Dermis microvascular lymphatic vessel endothelial cell (primary cell): ENCODE measurements around the gene RGL1. TPM values are rescaled to one million over a fixed set of nuclear protein-coding genes. Genes with fewer than 3 reads are reported as not detected.

Experiments used
- DNase-seq, 2 donors: peaks; one replicate each; pipeline versions ENCODE4 v3.0.0 to v3.0.0-alpha.2; 2010; ENCODE audit warnings: low read depth in 2 of 2
- total RNA-seq: library from RNA; depleted of rRNA; stranded (reverse); fragments of >200 nt; gene quantifications from 2 replicates; pipeline ENCODE4 v1.2.1, GENCODE V29; 2014

Gene RGL1
- total RNA-seq, 1 donor from 2014 or later, result 20.7 TPM

GRCh38 chr1:183887826-183888819 is 83.2 kb downstream of the RGL1 start:
- DNase-seq, result peak; percentile 62 to 88

DNA sequence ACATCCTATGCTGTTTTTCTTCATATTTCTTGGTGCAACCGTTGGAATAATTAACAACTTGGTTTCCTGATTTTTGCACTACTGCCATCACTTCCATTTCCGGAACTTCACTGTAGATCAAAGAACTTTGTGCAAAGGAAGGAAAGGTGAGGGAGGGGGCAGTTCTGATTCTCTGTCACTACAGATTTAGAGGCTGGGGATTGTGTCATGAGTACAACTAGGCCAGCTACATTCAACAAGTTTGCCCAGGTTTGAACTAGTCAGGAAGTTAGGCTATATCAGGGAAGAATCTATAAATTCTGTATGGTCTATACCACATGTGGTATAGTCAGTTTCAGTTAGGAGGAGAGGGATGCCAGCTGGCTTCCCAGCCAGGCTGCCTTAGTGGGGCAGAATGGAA is 84.2 kb downstream of the RGL1 start:
- peak in 1 of 2 donors; percentile 52 for DNase-seq

DNA sequence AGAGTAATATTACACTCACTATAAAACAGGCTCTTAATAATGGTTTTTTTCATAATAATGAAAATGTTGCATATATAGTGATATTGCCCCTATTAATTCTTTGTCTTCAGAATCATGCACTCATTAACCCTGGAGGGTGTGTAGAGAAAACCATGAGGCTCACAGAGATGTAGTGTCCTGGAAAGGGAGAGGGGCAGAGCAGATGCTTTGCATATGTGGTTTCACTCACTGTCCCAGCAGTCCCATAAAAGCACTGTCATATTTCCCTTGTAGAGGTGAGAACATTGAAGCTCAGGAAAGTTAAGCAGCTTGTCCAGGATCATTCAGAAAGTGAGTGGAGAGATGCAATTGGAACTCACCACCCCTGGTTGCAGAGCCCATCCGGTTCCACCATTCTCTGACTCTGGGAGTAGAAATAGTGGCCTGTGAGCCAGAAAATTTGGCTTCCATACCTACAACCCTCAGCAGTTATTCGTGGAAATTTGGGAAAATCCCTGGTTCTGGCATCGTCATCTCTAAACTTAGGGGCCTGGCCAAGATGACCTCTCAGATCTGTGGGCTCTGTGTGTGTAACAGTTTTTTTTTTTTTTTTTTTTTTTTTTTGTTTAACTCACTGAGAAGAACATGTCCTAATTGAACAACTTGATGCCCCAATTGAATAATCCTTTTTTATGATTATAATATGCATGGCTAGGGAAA is 86.4 kb downstream of the RGL1 start:
- DNase-seq, result no peak

- DNase-seq, result no peak
Measured at GRCh38 chr1:183892351-183892793, 87.5 kb downstream of the RGL1 start.

DNA sequence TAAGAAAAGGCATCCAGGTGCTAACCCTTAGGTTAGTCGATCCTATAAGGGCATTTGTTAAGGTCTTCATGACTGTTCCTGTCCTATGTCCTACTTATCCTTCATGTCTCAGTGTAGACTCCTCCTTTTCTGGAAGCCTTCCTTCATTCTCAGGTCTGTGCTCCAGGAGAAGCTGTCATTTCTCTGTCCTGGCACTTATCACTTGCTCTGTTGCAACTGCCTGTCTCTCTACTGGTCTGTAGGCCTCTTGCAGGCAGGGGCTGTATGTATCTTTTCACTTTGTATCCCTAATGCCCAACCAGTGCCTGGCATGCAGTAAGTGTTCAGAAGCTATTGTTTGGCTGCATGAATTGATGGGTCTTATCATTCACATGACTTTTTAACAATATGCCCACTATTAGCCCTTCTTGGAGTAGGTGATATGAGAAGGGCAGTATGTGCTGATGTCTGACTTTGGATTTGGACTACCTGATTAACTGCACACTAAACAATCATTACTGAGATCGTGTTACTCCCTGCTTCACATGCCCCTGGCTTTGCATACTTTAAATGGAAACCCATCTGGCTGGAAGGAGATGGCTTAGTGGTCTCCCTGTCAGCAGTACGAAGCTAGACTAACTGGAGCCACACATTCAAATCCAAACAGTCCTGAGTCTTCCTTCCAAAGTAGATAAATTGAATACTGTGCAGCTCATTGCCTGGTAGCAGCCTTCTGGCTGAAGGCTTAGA is 88.8 kb downstream of the RGL1 start:
- DNase-seq, result no peak

DNA sequence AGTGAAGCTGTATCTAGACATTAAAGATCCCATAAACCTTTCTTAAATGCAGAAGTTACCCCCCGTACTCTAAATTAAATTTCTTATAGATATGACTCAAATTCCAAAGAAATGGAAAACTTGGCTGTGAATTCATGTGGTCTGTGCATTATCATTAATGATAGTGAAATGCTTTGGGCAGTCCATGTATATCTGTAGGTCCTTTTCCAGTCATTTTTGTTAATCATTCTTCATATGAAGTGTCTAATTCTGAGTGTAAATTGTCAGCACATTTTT is 89.3 kb downstream of the RGL1 start:
- DNase-seq, result no peak

GRCh38 chr1:183896466-183897048 is 91.6 kb downstream of the RGL1 start:
- no peak for DNase-seq

GRCh38 chr1:183898001-183898396 is 93.1 kb downstream of the RGL1 start:
- no peak for DNase-seq

DNA sequence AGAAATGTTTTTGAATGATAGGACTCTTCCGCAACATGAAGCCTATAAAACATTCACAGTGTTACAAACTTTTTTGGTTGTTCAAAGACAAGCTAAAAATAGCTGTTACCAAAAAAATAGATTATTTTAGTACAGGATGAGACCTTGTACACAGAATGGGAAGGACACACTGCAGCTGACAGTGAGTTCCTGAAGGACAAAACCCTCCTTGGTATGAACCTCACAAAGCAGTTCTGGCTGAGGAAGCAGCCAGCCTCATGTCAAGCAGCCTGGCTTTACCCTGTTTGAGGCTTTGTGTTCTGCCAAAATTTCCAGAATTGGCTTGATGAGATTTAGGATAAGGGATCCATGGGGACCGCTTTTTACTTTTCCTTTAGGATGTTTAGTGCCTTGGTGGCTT is 93.7 kb downstream of the RGL1 start:
- no peak for DNase-seq

DNA sequence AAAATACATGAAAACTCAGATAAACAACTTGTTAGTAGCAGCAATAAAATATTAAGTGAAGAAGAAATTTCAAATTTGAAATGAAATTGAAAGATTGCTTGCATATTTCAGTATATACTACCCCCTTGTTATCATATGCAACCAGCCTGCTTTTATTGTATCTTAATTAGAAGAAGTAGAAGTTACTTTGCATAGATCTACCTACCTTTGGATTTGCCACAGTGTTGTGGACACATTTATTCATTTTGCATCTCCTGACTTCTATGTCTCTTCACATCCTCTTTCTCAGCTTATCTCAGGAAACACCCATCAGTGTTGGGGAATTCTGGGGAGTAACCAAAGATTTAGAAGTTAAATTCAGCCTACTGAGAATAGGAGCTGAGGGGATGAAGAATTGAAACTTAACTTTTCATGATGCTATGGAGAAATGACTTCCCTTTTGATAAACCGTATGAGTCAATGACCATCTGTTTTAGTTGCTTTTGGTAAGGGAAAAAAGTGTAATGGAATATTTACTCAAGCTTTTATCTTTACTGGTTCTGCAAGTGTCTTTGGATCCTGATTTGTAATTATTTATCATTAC is 96.9 kb downstream of the RGL1 start:
- DNase-seq, result peak in 1 of 2 donors; percentile 51

DNA sequence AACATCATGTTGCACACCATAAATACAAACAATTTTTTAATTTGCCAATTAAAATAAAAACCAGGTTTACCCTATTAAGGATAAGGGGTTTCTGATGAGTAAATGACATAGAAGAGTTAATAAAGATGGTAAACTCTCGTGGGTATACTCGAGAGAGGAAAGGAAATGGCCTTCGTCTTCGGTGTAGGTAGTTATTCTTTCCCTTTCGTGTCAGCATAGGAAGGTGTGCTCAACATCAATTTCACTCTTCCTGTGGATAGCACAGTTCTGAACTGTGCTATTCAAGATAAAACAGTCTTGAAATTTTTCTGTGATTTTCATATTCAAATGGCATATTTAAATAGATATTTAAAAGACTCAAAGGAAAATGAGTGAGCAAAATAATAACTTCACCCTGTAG is 98.2 kb downstream of the RGL1 start:
- DNase-seq, result no peak

DNA sequence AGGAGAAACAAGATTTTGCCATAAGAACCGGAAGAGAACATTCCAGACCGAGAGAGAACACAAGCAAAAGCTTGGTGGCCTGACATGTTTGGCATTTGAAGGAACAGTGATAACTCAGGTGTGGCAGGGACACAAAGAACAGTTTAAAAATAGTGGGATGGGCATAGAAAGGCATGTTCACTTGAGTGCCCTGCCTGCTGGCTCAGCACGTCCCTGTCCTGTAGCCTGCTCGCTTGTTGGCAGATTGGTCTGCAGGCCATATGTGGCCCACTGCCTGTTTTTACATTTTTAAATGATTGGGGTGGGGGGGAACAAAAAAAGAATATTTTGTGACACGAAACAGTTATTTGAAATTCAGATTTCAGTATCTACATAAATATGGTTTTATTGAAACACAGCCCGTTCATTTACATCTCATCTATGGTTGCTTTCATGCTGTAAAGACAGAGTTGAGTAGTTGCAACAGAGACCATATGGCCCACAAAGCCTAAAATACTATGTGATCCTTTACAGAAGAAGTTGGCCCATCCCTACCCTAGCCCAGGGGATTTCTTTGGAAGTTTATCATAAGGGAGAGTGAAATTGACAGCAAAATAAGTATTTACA is 100.7 kb downstream of the RGL1 start:
- no peak for DNase-seq

GRCh38 chr1:183907070-183907469 is 102.2 kb downstream of the RGL1 start:
- DNase-seq, result no peak

DNA sequence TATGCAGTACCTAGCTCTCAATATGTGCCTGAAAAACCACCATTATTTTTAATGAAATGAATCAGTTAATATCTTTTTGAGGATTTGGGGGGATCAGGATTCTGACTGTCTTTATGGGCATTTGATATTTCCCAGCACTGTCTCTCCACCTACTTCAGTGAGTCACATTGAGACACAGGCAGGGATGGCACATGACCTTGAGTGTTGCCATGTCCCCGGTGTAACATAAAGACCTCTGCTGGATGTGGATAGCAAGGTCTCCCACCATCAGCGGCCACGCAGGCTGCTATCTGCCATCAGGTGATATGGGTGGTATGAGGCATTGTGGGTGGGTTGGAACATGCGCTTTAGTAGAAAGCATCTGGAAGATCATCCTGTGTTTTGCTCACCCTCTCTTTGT is 103.2 kb downstream of the RGL1 start:
- no peak for DNase-seq

- DNase-seq, result no peak
Measured at GRCh38 chr1:183909672-183910071, 104.8 kb downstream of the RGL1 start.

- no peak for DNase-seq
Measured at GRCh38 chr1:183910845-183911244, 105.9 kb downstream of the RGL1 start.

- DNase-seq, result no peak
Measured at GRCh38 chr1:183911285-183911684, 106.4 kb downstream of the RGL1 start.

- no peak for DNase-seq
Measured at GRCh38 chr1:183912265-183912886, 107.5 kb downstream of the RGL1 start.

- DNase-seq, result no peak
Measured at GRCh38 chr1:183913567-183913993, 108.7 kb downstream of the RGL1 start.

GRCh38 chr1:183914276-183914675 is 109.4 kb downstream of the RGL1 start:
- DNase-seq, result peak in 1 of 2 donors; percentile 63
